Breast epithelium (tissue), 4 donors: ENCODE measurements around the gene MINDY4B. TPM values are rescaled to one million over a fixed set of nuclear protein-coding genes. Genes with fewer than 3 reads are reported as not detected.
"Not testable (repeated sequence)": the region's sequence is repeated elsewhere in the genome, so short reads cannot be mapped to it uniquely, and the experiment has no call there.

ENCODE experiments used
- DNase-seq, 2 donors: peaks; one replicate each; pipeline ENCODE4 v3.0.0-alpha.2; 2019; ENCODE audit warnings: low spot score in 2 of 2
- H3K27ac ChIP-seq, 2 donors: fragments of 200-600 bp; sonication (generic) in 1 of 2; one replicate each; pipeline ENCODE4 v1.5.1; 2016 to 2019; ENCODE audit warnings: mild to moderate bottlenecking in 1 of 2
- H3K27me3 ChIP-seq, 2 donors: fragments of 200-600 bp; sonication (generic) in 1 of 2; one replicate each; pipeline versions ENCODE4 v1.5.1 to v1.6.0; 2017 to 2019; ENCODE audit warnings: control low read depth in 1 of 2, mild to moderate bottlenecking in 1 of 2
- H3K36me3 ChIP-seq: fragments of 200-600 bp; one replicate; pipeline ENCODE4 v1.5.1; 2019
- H3K4me1 ChIP-seq, 2 donors: fragments of 200-600 bp; sonication (generic); one replicate each; pipeline ENCODE4 v1.5.1; 2016 to 2019; ENCODE audit warnings: control low read depth in 1 of 2
- H3K4me3 ChIP-seq, 3 donors: fragments of 200-600 bp; sonication (generic); 1 replicate in 2 of 3; 2 replicates in 1 of 3; pipeline ENCODE4 v1.5.1; 2016 to 2019; ENCODE audit warnings: mild to moderate bottlenecking in 3 of 3, moderate library complexity in 2 of 3
- H3K9me3 ChIP-seq, 2 donors: fragments of 200-600 bp; sonication (generic) in 1 of 2; one replicate each; pipeline ENCODE4 v1.5.1; 2016 to 2019; ENCODE audit warnings: control low read depth in 1 of 2
- CTCF ChIP-seq, 3 donors: fragments of 450-650 bp; IDR thresholded peaks; one replicate each; pipeline ENCODE4 v1.5.1; 2016 to 2017; ENCODE audit warnings: antibody characterized with exemption in 3 of 3, mild to moderate bottlenecking in 3 of 3, moderate library complexity in 3 of 3
- POLR2A ChIP-seq: fragments of 450-650 bp; IDR thresholded peaks from one replicate; pipeline ENCODE4 v1.6.1; 2016; ENCODE audit warnings: antibody characterized with exemption, mild to moderate bottlenecking, moderate library complexity
- POLR2AphosphoS5 ChIP-seq, 3 donors: sonication (generic); formaldehyde crosslinking; IDR thresholded peaks; one replicate each; pipeline ENCODE4 v1.6.1; 2017; ENCODE audit warnings: antibody characterized with exemption in 3 of 3
- intact Hi-C: fragments of 100-400 bp; cut with DNase I; formaldehyde crosslinking; loops from one replicate; pipeline ENCODE4 v1.15.1; 2023; ENCODE audit warnings: low total_unique reads
- total RNA-seq, 3 donors: library from RNA; depleted of rRNA; stranded (reverse); fragments of >200 nt; gene quantifications; one replicate each; pipeline ENCODE4 v1.1.0, GENCODE V29; 2016

Gene MINDY4B
- total RNA-seq, 3 donors from 2014 or later = not detected

DNA sequence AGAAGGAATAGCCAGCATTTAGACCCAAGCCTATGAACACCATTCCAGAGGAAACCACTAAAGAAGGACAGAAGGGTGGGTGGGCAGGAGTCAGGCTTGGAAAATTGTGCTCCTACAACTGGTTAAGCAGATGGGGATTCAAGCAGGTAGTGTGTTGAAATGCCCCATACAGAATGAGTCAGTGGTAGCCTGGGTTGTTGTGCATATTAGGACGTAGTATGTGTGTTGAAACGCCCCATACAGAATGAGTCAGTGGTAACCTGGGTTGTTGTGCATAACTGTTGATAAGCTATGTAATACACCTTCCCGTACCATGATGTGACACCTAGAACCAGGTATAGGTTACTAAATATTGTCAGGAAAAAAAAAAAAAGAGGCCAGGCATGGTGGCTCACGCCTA is 34.0 kb downstream of the MINDY4B start:
- DNase-seq = no peak
- intact Hi-C loops = no loop called here
- Histone ChIP-seq H3K36me3 (no peaks in the 10 kb centered on the region), H3K27me3 (no peaks in the 10 kb centered on the region), H3K9me3 (no peaks in the 10 kb centered on the region), H3K27ac (no peak overlapping the region), H3K4me3 (no peak overlapping the region), H3K4me1 (no peaks in the 10 kb centered on the region)
- TF ChIP-seq POLR2AphosphoS5 (IDR thresholded peaks at IDR 0.05) = no peak
- no peak for TF ChIP-seq POLR2A
- no peak for TF ChIP-seq CTCF (IDR thresholded peaks at IDR 0.05)

- DNase-seq = no peak
- intact Hi-C loops = no loop called here
- Histone ChIP-seq H3K4me1 (no peaks in the 10 kb centered on the region), H3K9me3 (no peaks in the 10 kb centered on the region), H3K4me3 (no peak overlapping the region), H3K27me3 (no peaks in the 10 kb centered on the region), H3K27ac (no peak overlapping the region), H3K36me3 (no peaks in the 10 kb centered on the region)
- TF ChIP-seq POLR2A = no peak
- no peak for TF ChIP-seq CTCF (IDR thresholded peaks at IDR 0.05)
- no peak for TF ChIP-seq POLR2AphosphoS5 (IDR thresholded peaks at IDR 0.05)
Measured at GRCh38 chr3:150870406-150870805, 34.8 kb downstream of the MINDY4B start.

DNA sequence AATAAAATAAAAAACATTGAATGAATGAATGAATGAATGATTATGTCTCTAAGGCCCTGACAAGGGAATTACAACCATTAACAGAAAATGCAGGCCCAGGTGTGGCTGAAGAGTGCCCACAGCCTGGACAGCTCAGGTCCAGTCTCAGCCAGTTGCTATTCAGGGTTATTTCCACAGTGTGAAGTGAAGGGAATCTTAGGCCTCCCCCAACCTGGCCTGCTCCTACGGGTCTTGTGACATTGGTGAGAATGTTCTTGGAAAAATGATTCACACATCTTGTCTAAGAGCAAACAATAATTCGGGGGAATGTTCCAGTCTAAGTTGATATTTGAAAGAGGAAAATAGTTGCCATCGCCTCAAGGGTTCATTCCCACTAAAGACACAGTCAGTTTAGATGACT is 37.0 kb downstream of the MINDY4B start:
- no peaks in the 10 kb centered on the region for H3K9me3 ChIP-seq
- H3K4me3 ChIP-seq = no peak overlapping the region
- intact Hi-C loops = loop anchor here (10.0 kb wide), 1 partner anchor 143 kb away; no protein-coding TSS in a partner anchor
- no peak overlapping the region for H3K27ac ChIP-seq
- H3K27me3 ChIP-seq = no peaks in the 10 kb centered on the region
- H3K4me1 ChIP-seq = no peaks in the 10 kb centered on the region
- TF ChIP-seq POLR2A (no peak), POLR2AphosphoS5 (IDR thresholded peaks at IDR 0.05) (no peak), CTCF (IDR thresholded peaks at IDR 0.05) (no peak)
- no peak for DNase-seq
- no peaks in the 10 kb centered on the region for H3K36me3 ChIP-seq

DNA sequence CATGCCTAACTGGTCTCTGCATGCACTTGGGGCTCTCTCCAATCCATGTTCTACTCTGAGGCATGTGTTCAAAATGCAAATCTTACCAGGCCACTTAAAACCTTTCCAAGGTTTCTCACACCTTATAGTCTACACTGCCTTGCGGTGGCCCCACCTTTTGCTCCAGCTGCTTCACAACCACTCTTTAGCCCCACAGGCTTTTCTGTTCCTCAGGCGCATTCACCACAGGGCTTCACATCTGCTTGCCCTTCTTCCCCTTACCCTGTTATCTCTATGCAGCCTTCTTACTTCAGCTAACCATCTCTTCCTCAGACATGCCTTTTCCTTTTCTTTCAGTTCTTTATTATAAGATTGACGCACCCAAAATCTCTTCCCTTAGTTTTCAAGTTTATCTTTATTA is 37.8 kb downstream of the MINDY4B start:
- no peaks in the 10 kb centered on the region for H3K36me3 ChIP-seq
- H3K4me1 ChIP-seq = no peaks in the 10 kb centered on the region
- no peaks in the 10 kb centered on the region for H3K9me3 ChIP-seq
- intact Hi-C loops = loop anchor here (10.0 kb wide), 1 partner anchor 143 kb away; no protein-coding TSS in a partner anchor
- no peak for DNase-seq
- no peak overlapping the region for H3K4me3 ChIP-seq
- no peaks in the 10 kb centered on the region for H3K27me3 ChIP-seq
- no peak overlapping the region for H3K27ac ChIP-seq
- TF ChIP-seq POLR2AphosphoS5 (IDR thresholded peaks at IDR 0.05) (no peak), CTCF (IDR thresholded peaks at IDR 0.05) (no peak), POLR2A (no peak)

- DNase-seq = not testable (repeated sequence)
- intact Hi-C loops = loop anchor here (10.0 kb wide), 1 partner anchor 139 kb away; no protein-coding TSS in a partner anchor
Measured at GRCh38 chr3:150863921-150864320, 41.3 kb downstream of the MINDY4B start.

GRCh38 chr3:150861851-150862250 is 43.4 kb downstream of the MINDY4B start:
- no peak overlapping the region for H3K27ac ChIP-seq
- no peak for DNase-seq
- no peaks in the 10 kb centered on the region for H3K36me3 ChIP-seq
- H3K4me1 ChIP-seq = no peaks in the 10 kb centered on the region
- H3K9me3 ChIP-seq = no peaks in the 10 kb centered on the region
- no peak for TF ChIP-seq POLR2AphosphoS5 (IDR thresholded peaks at IDR 0.05)
- no peak for TF ChIP-seq CTCF (IDR thresholded peaks at IDR 0.05)
- TF ChIP-seq POLR2A = no peak
- H3K4me3 ChIP-seq = no peak overlapping the region
- no peaks in the 10 kb centered on the region for H3K27me3 ChIP-seq
- intact Hi-C loops = loop anchor here (10.0 kb wide), 1 partner anchor 137 kb away; no protein-coding TSS in a partner anchor

More at GRCh38 chr3:150863921-150864320, 41.3 kb downstream of the MINDY4B start:
- not testable (repeated sequence) for H3K27me3 ChIP-seq, H3K27ac ChIP-seq, H3K9me3 ChIP-seq, H3K36me3 ChIP-seq, H3K4me3 ChIP-seq, H3K4me1 ChIP-seq

DNA sequence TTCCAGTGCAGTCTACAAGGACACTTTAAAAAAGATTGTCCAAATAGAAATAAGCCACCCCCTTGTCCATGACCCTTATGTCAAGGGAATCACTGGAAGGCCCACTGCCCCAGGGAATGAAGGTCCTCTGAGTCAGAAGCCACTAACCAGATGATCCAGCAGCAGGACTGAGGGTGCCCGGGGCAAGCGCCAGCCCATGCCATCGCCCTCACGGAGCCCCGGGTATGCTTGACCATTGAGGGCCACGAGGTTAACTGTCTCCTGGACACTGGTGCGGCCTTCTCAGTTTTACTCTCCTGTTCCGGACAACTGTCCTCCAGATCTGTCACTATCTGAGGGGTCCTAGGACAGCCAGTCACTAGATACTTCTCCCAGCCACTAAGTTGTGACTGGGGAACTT is 47.3 kb downstream of the MINDY4B start:
- H3K27ac ChIP-seq, H3K36me3 ChIP-seq, H3K4me3 ChIP-seq, H3K27me3 ChIP-seq, H3K4me1 ChIP-seq, intact Hi-C loops, H3K9me3 ChIP-seq, DNase-seq: not testable (repeated sequence)
